Adrenal gland (tissue), 12 donors: ENCODE measurements around the gene ARL5B. TPM values are rescaled to one million over a fixed set of nuclear protein-coding genes. Genes with fewer than 3 reads are reported as not detected.

Experiments
- DNase-seq, 7 donors: peaks; one replicate each; pipeline ENCODE4 v3.0.0-alpha.2; 2019 to 2020
- H3K27ac ChIP-seq, 5 donors: fragments of 200-600 bp; sonication (generic) in 4 of 5; 1 replicate in 3 of 5; 2 replicates in 2 of 5; pipeline versions ENCODE4 v1.5.1 to v1.8.0; 2016 to 2020; ENCODE audit warnings: mild to moderate bottlenecking in 1 of 5
- H3K27me3 ChIP-seq: fragments of 200-600 bp; 2 replicates; pipeline ENCODE4 v1.8.0; 2021
- H3K36me3 ChIP-seq, 2 donors: fragments of 200-600 bp; replicated peaks in 1 of 2; 1 replicate in 1 of 2; 2 replicates in 1 of 2; pipeline versions ENCODE4 v1.5.1 to v1.8.0; 2018 to 2022
- H3K4me1 ChIP-seq, 2 donors: fragments of 200-600 bp; replicated peaks in 1 of 2; 1 replicate in 1 of 2; 2 replicates in 1 of 2; pipeline versions ENCODE4 v1.5.1 to v1.8.0; 2018 to 2021
- H3K4me3 ChIP-seq, 4 donors: fragments of 200-600 bp; sonication (generic) in 3 of 4; one replicate each; pipeline ENCODE4 v1.5.1; 2016 to 2018
- H3K9me3 ChIP-seq, 3 donors: fragments of 200-600 bp; sonication (generic) in 1 of 3; replicated peaks in 1 of 3; 1 replicate in 2 of 3; 2 replicates in 1 of 3; pipeline versions ENCODE4 v1.5.1 to v1.8.0; 2016 to 2021
- POLR2A ChIP-seq, 2 donors: fragments of 450-650 bp; IDR thresholded peaks; one replicate each; pipeline ENCODE4 v1.6.1; 2017; ENCODE audit warnings: antibody characterized with exemption in 2 of 2, mild to moderate bottlenecking in 2 of 2, moderate library complexity in 1 of 2
- whole genome bisulfite sequencing, 4 donors: extraction: QIAGEN DNeasy Blood & Tissue Kit in 2 of 4; methylation state at CpG; one replicate each; pipeline versions ENCODE4 v1.1.5 to v1.1.7; 2013 to 2017; 5-methylcytosine and 5-hydroxymethylcytosine counted together
- intact Hi-C, 2 donors: fragments of 100-400 bp; cut with DNase I; formaldehyde crosslinking; loops; one replicate each; pipeline versions ENCODE4 v1.14.1 to v1.15.0; 2022 to 2023
- polyA plus RNA-seq, 3 donors: library from polyadenylated mRNA; stranded (reverse); fragments of 200-250 nt in 2 of 3; fragments of 350-450 nt in 1 of 3; fragmentation: Illumina TruSeq in 1 of 3; extraction: RNeasy Lipid Tissue Mini Kit (QIAGEN cat#74804) in 1 of 3; gene quantifications; one replicate each; pipeline ENCODE4 v1.2.3, GENCODE V29; 2013 to 2014
- total RNA-seq, 9 donors: library from RNA; depleted of rRNA in 4 of 9; stranded (reverse); fragments of >200 nt in 4 of 9; fragments of 120-200 nt in 1 of 9; fragmentation: NEBNext Ultra II Directional in 1 of 9; extraction: Animal tissue kit (Norgen Biotek cat#: 25700) in 1 of 9; gene quantifications; one replicate each; pipeline versions ENCODE4 v1.1.0 to v1.2.4, GENCODE V29; 2013 to 2023
- TF ChIP-seq, protein P1 (sequence below), 6 experiments: fragments of 450-650 bp in 4 of 6; fragments of 200-600 bp in 2 of 6; sonication (generic) in 1 of 6; IDR thresholded peaks; 1 replicate in 5 of 6; 2 replicates in 1 of 6; pipeline versions ENCODE4 v1.5.1 to v1.8.0; 2016 to 2021; ENCODE audit warnings: antibody characterized with exemption in 6 of 6, mild to moderate bottlenecking in 2 of 6, moderate library complexity in 1 of 6
- donor health status: healthy with polysubstance abuse.
- donor health status: Bipolar disorder and iron deficiency.
- donor health status: DM: yes; HTN: yes; CAD: no.
- donor health status: DM: no; HTN: no; CAD: no.
- donor health status: DM: no; HTN: no; CAD: no.
- donor health status: DM: yes; HTN: yes; CAD: no.

ARL5B gene
- total and polyA plus RNA-seq, 12 donors = 1.6 to 24.2 (median 10.0) TPM

DNA sequence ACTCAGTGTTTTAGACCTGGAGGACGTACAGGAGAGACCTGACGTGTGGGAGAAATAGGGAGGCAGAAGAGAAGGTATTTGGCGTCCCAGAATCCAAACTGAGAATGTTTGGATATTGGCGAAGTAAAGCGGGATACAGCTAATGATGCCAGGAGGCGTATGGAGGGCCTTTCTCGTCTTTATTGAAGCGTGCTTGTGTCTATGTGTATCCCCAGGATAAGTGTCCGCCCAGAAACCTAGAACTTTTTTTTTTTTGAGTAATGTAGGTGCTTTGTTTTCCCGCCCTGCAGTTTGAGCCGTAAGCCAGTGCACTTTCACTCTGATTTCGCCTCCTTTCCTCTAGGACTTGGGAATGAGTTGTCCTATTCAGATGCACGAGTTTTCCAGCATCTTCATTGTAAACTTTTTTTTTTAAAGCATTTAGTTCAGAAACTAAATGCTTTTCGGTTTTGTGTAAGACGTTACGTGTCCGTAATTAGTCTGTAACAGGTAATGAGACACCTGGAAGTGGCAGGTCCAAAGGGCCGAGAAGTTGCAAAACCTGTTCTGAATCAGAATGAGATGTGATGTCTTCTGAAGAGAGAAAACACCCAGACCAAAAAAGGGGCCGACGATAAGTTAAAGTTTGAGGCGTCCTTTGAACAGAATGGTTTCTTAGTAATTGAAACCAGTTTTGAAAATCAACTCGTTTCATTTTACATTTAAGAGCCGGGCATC is 746 bp downstream of the ARL5B start:
- H3K27me3 ChIP-seq = no peaks in the 10 kb centered on the region
- WGBS, 4 donors = 1% methylated on average over 23 of the region's 23 CpGs
- no peaks in the 10 kb centered on the region for H3K36me3 ChIP-seq
- peak overlapping the region; percentile 56 to 100 (median 92) for H3K4me3 ChIP-seq
- no peak for DNase-seq
- no peaks in the 10 kb centered on the region for H3K9me3 ChIP-seq
- intact Hi-C loops = loop anchor here in 1 of 2 donors (10.0 kb wide), 1 partner anchor 815 kb away; no protein-coding TSS in a partner anchor
- H3K4me1 ChIP-seq = peaks cover 16 to 25% of the 10 kb centered on the region in 2 donors
- peak overlapping the region; percentile 62 to 99 (median 96) for H3K27ac ChIP-seq
- TF ChIP-seq, protein P1, sequence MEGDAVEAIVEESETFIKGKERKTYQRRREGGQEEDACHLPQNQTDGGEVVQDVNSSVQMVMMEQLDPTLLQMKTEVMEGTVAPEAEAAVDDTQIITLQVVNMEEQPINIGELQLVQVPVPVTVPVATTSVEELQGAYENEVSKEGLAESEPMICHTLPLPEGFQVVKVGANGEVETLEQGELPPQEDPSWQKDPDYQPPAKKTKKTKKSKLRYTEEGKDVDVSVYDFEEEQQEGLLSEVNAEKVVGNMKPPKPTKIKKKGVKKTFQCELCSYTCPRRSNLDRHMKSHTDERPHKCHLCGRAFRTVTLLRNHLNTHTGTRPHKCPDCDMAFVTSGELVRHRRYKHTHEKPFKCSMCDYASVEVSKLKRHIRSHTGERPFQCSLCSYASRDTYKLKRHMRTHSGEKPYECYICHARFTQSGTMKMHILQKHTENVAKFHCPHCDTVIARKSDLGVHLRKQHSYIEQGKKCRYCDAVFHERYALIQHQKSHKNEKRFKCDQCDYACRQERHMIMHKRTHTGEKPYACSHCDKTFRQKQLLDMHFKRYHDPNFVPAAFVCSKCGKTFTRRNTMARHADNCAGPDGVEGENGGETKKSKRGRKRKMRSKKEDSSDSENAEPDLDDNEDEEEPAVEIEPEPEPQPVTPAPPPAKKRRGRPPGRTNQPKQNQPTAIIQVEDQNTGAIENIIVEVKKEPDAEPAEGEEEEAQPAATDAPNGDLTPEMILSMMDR (IDR thresholded peaks at IDR 0.05) = no peak

DNA sequence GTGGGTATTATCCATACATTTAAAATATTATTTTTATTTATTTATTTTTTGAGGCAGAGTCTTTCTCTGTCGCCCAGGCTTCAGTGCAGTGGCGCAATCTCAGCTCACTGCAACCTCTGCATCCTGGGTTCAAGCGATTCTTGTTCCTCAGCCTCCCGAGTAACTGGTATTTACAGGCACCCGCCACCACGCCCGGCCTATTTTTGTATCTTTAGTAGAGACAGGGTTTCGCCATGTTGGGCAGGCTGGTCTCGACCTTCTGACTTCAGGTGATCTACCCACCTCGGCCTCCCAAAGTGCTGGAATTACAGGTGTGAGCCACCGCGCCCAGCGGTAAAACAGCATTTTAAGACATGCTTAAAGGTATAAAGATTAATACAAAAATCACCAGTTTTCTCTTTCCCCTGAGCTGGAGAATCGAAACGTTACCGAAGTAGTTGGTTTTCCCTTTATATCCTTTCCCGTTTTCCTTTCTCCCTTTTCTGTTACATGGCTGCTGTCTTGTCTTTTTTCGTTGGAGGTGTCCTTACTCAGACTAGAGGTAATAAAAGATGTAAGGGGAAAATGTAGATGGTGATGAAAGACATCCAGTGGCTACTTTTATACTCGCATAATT is 1.7 kb downstream of the ARL5B start:
- Histone ChIP-seq H3K9me3 (no peaks in the 10 kb centered on the region), H3K27ac (no peak overlapping the region), H3K4me1 (peaks cover 16 to 29% of the 10 kb centered on the region in 2 donors), H3K4me3 (peak overlapping the region in 1 of 4 donors; percentile 56), H3K36me3 (no peaks in the 10 kb centered on the region), H3K27me3 (no peaks in the 10 kb centered on the region)
- TF ChIP-seq, protein P1 (IDR thresholded peaks at IDR 0.05) = no peak
- TF ChIP-seq POLR2A (IDR thresholded peaks at IDR 0.05) = no peak
- 86 to 92% (median 89%) methylated on average over 19 of the region's 19 CpGs for WGBS, 4 donors
- intact Hi-C loops = loop anchor here in 1 of 2 donors (10.0 kb wide), 1 partner anchor 816 kb away; no protein-coding TSS in a partner anchor
- DNase-seq = no peak

DNA sequence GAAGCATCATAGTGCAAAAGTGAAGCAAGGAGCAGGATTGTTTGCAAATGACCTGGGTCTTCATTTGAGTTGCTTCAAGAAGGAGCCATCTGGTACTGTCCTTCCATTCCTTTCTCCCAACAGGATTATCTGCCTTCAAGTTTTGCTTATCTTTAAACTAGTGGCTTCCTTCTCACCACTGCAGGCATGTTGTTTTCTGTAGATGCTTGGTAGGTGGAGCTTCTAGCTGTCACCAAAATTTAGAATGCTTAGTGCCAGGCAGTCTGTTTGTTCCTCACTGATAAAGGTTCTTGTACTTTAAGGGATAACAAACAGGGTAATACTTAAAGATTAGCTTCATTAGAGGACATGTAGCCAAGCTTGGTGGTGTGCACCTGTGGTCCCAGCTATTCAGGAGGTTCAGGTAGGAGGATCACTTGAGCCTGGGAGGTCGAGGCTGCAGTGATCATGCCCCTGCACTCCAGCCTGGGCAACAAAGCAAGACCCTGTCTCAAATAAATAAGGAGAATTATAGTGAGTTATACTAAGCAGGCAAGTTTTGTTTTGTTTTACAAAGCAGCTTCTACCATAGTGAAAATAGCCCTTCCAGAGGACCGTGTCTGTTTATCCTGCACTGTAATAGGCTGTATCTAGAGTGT is 5.7 kb downstream of the ARL5B start:
- intact Hi-C loops = loop anchor here in 1 of 2 donors (10.0 kb wide), 1 partner anchor 820 kb away; no protein-coding TSS in a partner anchor
- peaks cover 11 to 43% of the 10 kb centered on the region in 2 donors for H3K4me1 ChIP-seq

DNA sequence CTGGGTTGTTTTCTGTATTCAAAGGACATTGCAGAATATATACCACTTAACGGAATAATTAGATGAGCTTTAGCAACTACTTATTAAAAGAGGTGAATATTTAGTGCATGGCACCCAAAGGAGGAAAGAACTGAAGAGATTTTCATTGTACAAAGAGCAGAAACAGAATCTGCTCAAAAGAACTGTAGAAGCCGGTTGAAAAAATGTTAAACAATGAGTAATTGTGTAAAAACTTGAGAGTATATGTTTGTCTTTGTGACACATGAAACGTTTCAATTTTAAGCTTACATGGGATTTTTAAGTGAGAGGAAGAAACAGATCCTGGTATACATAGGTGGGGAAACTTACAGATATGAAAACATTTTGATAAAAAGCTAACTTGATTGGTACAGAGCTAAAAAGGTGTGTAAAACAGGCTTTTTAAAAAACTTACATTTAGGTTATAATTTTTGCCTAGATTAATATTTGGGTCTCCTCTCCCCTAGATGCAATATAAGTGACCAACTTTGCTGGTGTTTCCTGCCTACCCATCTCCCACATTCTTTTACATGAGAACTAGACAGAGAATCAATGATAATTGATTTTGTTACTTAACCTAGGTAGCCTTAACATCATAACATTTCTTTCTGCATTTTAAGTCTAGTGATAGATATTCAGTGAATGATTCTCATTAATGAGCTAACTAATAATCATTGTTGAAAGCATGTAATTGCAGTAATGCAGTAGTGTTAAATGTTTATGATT is 6.8 kb downstream of the ARL5B start:
- H3K4me1 ChIP-seq = peaks cover 1 to 35% of the 10 kb centered on the region in 2 donors
- peaks cover 0 to 14% of the 10 kb centered on the region in 2 donors for H3K36me3 ChIP-seq
- H3K4me3 ChIP-seq = no peak overlapping the region
- H3K27ac ChIP-seq = no peak overlapping the region
- H3K9me3 ChIP-seq = no peaks in the 10 kb centered on the region
- TF ChIP-seq, protein P1 (IDR thresholded peaks at IDR 0.05) = no peak
- no peak for TF ChIP-seq POLR2A (IDR thresholded peaks at IDR 0.05)
- WGBS, 4 donors = 66 to 76% (median 73%) methylated on average over 3 of the region's 3 CpGs
- intact Hi-C loops = loop anchor here in 1 of 2 donors (10.0 kb wide), 1 partner anchor 821 kb away; no protein-coding TSS in a partner anchor
- no peaks in the 10 kb centered on the region for H3K27me3 ChIP-seq
- no peak for DNase-seq

More for the DNA sequence above, 5.7 kb downstream of the ARL5B start:
- no peak for DNase-seq
- no peaks in the 10 kb centered on the region for H3K27me3 ChIP-seq
- WGBS, 4 donors = 90 to 98% (median 94%) methylated on average over 2 of the region's 2 CpGs
- peaks cover 0 to 5% of the 10 kb centered on the region in 2 donors for H3K36me3 ChIP-seq
- no peak overlapping the region for H3K4me3 ChIP-seq
- H3K27ac ChIP-seq = no peak overlapping the region
- TF ChIP-seq POLR2A (IDR thresholded peaks at IDR 0.05) = no peak
- H3K9me3 ChIP-seq = no peaks in the 10 kb centered on the region
